Measurements from ENCODE around the gene CHRNA9.
"Not testable (repeated sequence)": the region's sequence is repeated elsewhere in the genome, so short reads cannot be mapped to it uniquely, and the experiment has no call there.

The CHRNA9 gene, protein sequence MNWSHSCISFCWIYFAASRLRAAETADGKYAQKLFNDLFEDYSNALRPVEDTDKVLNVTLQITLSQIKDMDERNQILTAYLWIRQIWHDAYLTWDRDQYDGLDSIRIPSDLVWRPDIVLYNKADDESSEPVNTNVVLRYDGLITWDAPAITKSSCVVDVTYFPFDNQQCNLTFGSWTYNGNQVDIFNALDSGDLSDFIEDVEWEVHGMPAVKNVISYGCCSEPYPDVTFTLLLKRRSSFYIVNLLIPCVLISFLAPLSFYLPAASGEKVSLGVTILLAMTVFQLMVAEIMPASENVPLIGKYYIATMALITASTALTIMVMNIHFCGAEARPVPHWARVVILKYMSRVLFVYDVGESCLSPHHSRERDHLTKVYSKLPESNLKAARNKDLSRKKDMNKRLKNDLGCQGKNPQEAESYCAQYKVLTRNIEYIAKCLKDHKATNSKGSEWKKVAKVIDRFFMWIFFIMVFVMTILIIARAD

DNA sequence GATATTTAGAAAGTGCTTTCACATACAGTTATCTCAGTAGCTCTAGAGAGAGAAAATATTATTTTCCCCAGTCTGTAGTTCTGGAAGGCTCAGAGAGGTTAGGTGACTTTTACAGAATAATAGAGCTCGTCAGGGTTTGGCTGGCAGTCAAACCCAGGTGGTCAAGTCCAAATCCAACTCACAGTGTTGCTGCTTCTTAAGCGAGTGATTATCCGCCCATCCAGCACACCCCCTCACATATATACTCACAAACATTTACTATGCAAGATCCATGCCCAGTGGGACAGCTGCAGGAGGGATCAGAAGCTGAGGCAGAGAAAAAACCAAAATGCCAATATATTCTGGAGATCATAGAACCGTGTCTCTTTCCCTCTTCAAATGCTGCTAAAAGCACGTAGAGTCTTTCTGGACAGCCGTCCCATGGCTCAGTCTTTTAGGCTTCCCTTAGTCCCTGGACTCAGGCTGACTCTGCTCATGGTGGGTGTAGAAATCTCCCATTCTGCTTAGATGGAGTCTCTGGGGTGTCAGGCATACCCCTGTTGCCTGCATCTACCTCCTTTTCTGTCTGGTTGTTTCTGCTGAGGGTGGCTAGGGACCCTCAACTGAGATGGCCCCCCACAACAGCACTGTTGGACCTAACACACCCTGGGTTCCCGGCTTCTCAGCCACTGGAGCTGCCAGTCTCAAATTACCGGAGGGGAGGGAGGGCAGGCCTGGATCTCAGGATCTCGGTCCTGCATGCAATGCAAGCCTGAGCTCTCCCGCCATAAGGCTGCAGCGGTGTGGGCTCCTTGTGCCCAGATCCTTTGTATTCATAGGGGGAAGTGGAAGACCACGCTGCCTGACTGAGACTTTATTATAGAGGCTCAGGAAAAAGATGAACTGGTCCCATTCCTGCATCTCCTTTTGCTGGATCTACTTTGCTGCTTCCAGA, at the start of gene CHRNA9:
Gene CHRNA9, plus strand, starts transcription at position 743 of the 934 bp plus-strand sequence. Its CDS starts 135 bp downstream, at position 878.
- no peak within 1 kb of the TSS for H3K9ac ChIP-seq (ENCODE audit: low read depth, low read length)
- no peaks in the 10 kb centered on the region for H3K27me3 ChIP-seq (ENCODE audit: control insufficient read depth, insufficient read depth, low read length)
- no peaks in the 10 kb centered on the region for H3K36me3 ChIP-seq (ENCODE audit: control insufficient read depth, insufficient read depth, low read length)
- no peaks in the 10 kb centered on the region for H3K9me3 ChIP-seq (ENCODE audit: control insufficient read depth, insufficient read depth, low read length)
- no peak within 1 kb of the TSS for H3K4me3 ChIP-seq (ENCODE audit: low read depth, low read length)
- peaks cover 7% of the 10 kb centered on the region for H3K4me1 ChIP-seq (ENCODE audit: control insufficient read depth, insufficient read depth, low read length)

DNA sequence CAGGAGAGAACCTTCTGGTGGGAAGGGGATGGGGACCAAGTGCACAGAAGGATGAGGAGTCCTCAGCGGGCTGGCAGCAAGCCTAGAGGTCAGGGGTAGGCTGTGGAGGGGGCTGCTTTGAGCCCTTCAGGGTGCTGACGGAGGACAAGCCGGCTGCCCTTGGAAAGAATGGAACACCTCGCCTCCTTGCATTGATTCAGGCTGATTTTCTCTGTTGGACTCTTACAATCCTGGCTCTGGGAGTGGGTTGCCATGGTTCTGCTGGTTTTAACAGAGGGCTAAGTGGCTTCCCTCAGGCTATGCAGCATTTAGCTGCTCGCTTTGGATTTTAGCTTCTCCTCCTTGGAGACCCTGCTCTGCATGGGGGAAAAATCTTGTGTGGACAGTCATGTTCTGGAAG, 49.4 kb upstream of the CHRNA9 start:
- Histone ChIP-seq H3K9ac (ENCODE audit: low read depth, low read length) (no peak overlapping the region), H3K4me3 (ENCODE audit: low read depth, low read length) (no peak overlapping the region), H3K27me3 (ENCODE audit: control insufficient read depth, insufficient read depth, low read length) (no peaks in the 10 kb centered on the region), H3K4me1 (ENCODE audit: control insufficient read depth, insufficient read depth, low read length) (no peaks in the 10 kb centered on the region), H3K36me3 (ENCODE audit: control insufficient read depth, insufficient read depth, low read length) (no peaks in the 10 kb centered on the region), H3K9me3 (ENCODE audit: control insufficient read depth, insufficient read depth, low read length) (no peaks in the 10 kb centered on the region)

DNA sequence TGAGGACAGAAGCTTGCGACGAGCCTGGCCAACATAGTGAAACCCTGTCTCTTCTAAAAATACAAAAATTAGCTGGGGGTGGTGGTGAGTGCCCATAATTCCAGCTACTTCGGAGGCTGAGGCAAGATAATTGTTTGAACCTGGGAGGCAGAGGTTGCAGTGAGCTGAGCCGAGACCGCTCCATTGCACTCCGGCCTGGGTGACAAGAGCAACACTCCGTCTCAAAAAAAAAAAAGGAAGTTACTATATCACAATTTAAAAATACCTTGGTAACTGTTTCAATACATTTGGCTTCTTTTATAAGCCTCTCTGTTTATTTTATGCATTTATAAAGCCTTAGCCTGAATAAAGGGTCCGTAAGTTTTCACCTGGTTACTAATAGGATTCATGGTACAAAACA, 46.6 kb upstream of the CHRNA9 start:
- Histone ChIP-seq H3K4me3 (ENCODE audit: low read depth, low read length) (no peak overlapping the region), H3K27me3 (ENCODE audit: control insufficient read depth, insufficient read depth, low read length) (no peaks in the 10 kb centered on the region), H3K36me3 (ENCODE audit: control insufficient read depth, insufficient read depth, low read length) (no peaks in the 10 kb centered on the region), H3K4me1 (ENCODE audit: control insufficient read depth, insufficient read depth, low read length) (no peaks in the 10 kb centered on the region), H3K9me3 (ENCODE audit: control insufficient read depth, insufficient read depth, low read length) (no peaks in the 10 kb centered on the region), H3K9ac (ENCODE audit: low read depth, low read length) (no peak overlapping the region)

DNA sequence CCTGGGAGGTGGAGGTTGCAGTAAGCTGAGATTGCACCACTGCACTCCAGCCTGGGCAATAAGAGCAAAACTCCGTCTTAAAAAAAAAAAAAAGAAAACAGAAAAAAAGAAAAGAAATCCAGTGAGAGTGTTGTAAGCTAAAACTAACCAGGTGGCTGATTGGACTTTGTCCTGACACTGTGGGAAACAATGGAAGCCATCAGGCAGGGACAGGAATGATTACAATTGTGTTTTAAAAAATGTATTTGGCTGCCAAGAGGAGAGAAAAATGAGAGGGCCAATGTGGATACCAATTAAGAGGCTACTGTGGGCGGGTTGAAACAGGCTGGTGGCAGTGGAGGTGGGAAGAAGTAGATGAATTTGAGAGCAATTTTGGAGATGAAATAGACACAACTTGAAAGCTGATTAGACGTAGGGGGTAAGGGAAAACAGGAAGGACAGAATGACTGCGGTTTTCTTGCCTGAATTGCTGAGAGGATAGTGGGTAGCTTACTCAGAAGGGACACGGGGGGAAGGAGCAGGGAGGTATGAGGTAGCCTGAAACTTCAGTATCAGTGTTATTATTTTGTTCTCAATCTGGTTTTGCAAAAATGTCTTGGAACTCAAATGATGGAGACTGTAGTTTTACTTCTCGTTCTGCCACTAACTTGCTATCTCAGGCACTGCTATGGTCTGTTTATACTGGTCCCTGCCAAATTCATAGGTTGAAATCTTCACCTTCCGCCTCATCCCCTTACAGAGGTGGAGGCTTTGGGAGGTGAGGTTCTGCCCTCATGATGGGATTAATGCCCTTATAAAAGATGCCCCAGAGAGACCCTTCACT, 45.6 kb upstream of the CHRNA9 start:
- no peaks in the 10 kb centered on the region for H3K27me3 ChIP-seq (ENCODE audit: control insufficient read depth, insufficient read depth, low read length)
- no peaks in the 10 kb centered on the region for H3K9me3 ChIP-seq (ENCODE audit: control insufficient read depth, insufficient read depth, low read length)
- no peak overlapping the region for H3K4me3 ChIP-seq (ENCODE audit: low read depth, low read length)
- H3K4me1 ChIP-seq (ENCODE audit: control insufficient read depth, insufficient read depth, low read length), result no peaks in the 10 kb centered on the region
- no peaks in the 10 kb centered on the region for H3K36me3 ChIP-seq (ENCODE audit: control insufficient read depth, insufficient read depth, low read length)
- no peak overlapping the region for H3K9ac ChIP-seq (ENCODE audit: low read depth, low read length)

DNA sequence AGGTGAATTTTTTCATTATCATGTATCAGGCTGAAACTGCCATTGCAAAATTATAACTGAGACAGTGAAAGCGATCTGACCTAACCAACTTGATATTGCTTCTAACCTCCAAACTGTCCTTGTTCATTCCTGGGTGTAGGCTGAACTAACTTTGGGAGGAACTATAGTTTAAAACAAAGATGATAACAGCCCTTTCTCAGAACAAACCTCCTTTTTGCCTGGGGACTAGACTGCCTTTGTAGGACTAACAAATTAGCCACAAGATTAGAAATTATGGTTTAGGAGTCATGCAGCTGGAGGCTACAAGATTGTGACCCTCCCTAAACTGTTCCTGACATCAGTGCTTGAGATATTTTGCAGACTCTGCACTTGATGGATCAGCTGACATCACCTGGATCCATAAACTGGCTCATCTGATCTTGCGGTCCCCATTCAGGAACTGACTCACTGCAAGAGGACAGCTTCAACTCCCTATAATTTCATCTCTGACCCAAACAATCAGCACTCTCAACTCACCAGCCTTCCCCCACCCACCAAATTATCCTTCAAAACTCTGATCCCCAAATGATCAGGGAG, 44.4 kb upstream of the CHRNA9 start:
- not testable (repeated sequence) for H3K4me1 ChIP-seq (ENCODE audit: control insufficient read depth, insufficient read depth, low read length); H3K4me3 ChIP-seq (ENCODE audit: low read depth, low read length); H3K9ac ChIP-seq (ENCODE audit: low read depth, low read length); H3K27me3 ChIP-seq (ENCODE audit: control insufficient read depth, insufficient read depth, low read length); H3K36me3 ChIP-seq (ENCODE audit: control insufficient read depth, insufficient read depth, low read length); H3K9me3 ChIP-seq (ENCODE audit: control insufficient read depth, insufficient read depth, low read length)

DNA sequence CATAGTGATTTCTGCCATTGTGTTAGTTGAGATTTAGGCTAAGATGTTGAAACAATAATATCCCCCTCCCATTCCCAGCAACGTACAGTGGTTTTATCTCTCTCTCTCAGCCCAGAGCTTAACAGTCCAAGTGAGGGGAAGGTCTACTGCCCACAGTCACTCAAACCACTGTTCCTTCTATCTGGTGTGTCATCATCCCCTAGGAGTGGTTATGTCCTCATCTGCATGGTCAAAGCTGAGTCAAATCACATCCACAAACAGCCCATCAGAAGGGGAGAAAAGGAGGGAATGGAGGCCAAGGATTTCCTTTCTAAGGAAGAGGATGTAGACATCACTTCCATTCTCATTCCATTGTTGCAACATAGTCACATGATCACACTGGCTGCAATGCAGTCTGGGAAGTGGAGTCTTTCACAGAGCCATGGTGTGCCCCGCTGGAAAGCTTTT, 42.8 kb upstream of the CHRNA9 start:
- no peak overlapping the region for H3K9ac ChIP-seq (ENCODE audit: low read depth, low read length)
- H3K9me3 ChIP-seq (ENCODE audit: control insufficient read depth, insufficient read depth, low read length), result peaks cover 5% of the 10 kb centered on the region
- no peaks in the 10 kb centered on the region for H3K4me1 ChIP-seq (ENCODE audit: control insufficient read depth, insufficient read depth, low read length)
- no peak overlapping the region for H3K4me3 ChIP-seq (ENCODE audit: low read depth, low read length)
- no peaks in the 10 kb centered on the region for H3K36me3 ChIP-seq (ENCODE audit: control insufficient read depth, insufficient read depth, low read length)
- H3K27me3 ChIP-seq (ENCODE audit: control insufficient read depth, insufficient read depth, low read length), result no peaks in the 10 kb centered on the region

DNA sequence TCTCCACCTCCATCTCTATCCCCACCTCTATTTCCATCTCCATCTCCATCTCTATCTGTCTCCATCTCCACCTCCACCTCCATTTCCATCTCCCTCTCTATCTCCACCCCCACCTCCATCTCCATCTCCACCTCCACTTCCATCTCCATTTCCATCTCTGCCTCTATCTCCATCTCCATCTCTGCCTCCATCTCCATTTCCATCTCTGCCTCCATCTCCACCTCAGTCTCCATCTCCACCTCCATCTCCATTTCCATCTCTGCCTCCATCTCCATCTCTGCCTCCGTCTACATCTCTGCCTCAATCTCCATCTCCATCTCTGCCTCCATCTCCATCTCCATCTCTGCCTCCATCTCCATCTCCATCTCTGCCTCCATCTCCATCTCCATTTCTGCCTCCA, 40.8 kb upstream of the CHRNA9 start:
- no peaks in the 10 kb centered on the region for H3K27me3 ChIP-seq (ENCODE audit: control insufficient read depth, insufficient read depth, low read length)
- H3K9me3 ChIP-seq (ENCODE audit: control insufficient read depth, insufficient read depth, low read length), result peaks cover 5% of the 10 kb centered on the region
- no peaks in the 10 kb centered on the region for H3K36me3 ChIP-seq (ENCODE audit: control insufficient read depth, insufficient read depth, low read length)
- H3K9ac ChIP-seq (ENCODE audit: low read depth, low read length), result no peak overlapping the region
- no peaks in the 10 kb centered on the region for H3K4me1 ChIP-seq (ENCODE audit: control insufficient read depth, insufficient read depth, low read length)
- no peak overlapping the region for H3K4me3 ChIP-seq (ENCODE audit: low read depth, low read length)

DNA sequence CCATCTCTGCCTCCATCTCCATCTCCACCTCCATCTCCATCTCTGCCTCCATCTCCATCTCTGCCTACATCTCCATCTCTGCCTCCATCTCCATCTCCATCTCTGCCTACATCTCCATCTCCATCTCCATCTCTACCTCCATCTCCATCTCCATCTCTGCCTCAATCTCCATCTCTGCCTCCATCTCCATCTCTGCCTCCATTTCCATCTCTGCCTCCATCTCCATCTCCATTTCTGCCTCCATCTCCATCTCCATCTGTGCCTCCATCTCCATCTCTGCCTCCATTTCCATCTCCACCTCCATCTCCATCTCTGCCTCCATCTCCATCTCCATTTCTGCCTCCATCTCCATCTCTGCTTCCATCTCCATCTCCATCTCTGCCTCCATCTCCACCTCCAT, 40.1 kb upstream of the CHRNA9 start:
- not testable (repeated sequence) for H3K27me3 ChIP-seq (ENCODE audit: control insufficient read depth, insufficient read depth, low read length); H3K36me3 ChIP-seq (ENCODE audit: control insufficient read depth, insufficient read depth, low read length); H3K4me3 ChIP-seq (ENCODE audit: low read depth, low read length); H3K9ac ChIP-seq (ENCODE audit: low read depth, low read length); H3K9me3 ChIP-seq (ENCODE audit: control insufficient read depth, insufficient read depth, low read length); H3K4me1 ChIP-seq (ENCODE audit: control insufficient read depth, insufficient read depth, low read length)

DNA sequence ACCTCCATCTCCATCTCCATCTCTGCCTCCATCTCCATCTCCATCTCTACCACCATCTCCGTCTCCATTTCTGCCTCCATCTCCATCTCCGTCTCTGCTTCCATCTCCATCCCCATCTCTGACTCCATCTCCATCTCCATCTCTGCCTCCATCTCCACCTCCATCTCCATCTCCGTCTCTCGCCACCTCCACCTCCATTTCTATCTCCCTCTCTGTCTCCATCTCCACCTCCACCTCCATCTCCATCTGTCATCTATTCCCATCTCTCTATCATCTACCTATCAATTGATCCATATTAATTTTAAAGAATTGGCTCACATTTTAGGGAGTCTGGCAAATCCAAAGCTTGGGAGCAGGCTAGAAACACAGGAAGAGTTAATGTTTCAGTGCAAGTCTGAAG, 39.6 kb upstream of the CHRNA9 start:
- H3K4me1 ChIP-seq (ENCODE audit: control insufficient read depth, insufficient read depth, low read length), result no peaks in the 10 kb centered on the region
- no peaks in the 10 kb centered on the region for H3K27me3 ChIP-seq (ENCODE audit: control insufficient read depth, insufficient read depth, low read length)
- H3K9ac ChIP-seq (ENCODE audit: low read depth, low read length), result no peak overlapping the region
- no peak overlapping the region for H3K4me3 ChIP-seq (ENCODE audit: low read depth, low read length)
- no peaks in the 10 kb centered on the region for H3K36me3 ChIP-seq (ENCODE audit: control insufficient read depth, insufficient read depth, low read length)
- H3K9me3 ChIP-seq (ENCODE audit: control insufficient read depth, insufficient read depth, low read length), result peaks cover 5% of the 10 kb centered on the region

DNA sequence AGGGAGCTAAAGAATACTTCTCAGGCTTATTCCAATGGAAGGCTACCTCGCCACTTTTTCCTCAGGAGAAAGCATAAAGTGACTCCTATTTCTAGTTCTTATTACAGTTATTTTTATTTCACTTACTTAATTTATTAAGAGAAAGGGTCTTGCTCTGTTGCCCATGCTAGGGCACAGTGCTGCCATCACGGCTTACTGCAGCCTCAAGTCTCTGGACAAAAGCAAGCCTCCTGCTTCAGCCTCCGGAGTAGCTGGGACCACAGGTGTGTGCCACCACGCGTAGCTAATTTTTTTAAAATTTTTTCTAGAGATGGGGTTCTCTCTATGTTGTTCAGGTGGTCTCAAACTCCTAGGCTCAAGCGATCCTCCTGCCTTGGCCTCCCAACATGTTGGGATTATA, 36.0 kb upstream of the CHRNA9 start:
- H3K27me3 ChIP-seq (ENCODE audit: control insufficient read depth, insufficient read depth, low read length), result no peaks in the 10 kb centered on the region
- H3K4me3 ChIP-seq (ENCODE audit: low read depth, low read length), result no peak overlapping the region
- H3K4me1 ChIP-seq (ENCODE audit: control insufficient read depth, insufficient read depth, low read length), result peaks cover 3% of the 10 kb centered on the region
- H3K9ac ChIP-seq (ENCODE audit: low read depth, low read length), result no peak overlapping the region
- no peaks in the 10 kb centered on the region for H3K36me3 ChIP-seq (ENCODE audit: control insufficient read depth, insufficient read depth, low read length)
- H3K9me3 ChIP-seq (ENCODE audit: control insufficient read depth, insufficient read depth, low read length), result peaks cover 5% of the 10 kb centered on the region

DNA sequence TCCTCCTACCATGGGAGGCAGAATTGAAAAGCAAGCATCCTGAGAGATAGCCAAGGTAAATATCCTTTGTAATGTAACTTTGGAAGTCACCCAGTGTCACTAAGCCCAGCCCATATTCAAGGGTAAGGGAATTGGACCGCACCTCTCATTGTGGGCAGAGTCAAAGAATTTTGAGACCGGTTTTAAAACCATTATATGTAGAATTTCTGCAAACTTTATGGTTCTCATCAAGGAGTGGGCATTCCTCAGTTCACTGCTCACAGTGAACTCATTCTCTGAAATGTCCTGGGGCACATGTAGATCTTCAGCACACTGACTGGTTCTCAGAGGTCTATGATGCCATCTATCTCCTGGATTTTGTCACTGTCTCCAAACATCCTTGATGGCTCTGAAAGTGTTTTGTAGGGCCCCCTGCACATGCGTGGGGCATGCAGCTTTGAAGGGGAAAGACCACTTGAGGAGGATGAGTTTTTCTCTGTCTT, 35.3 kb upstream of the CHRNA9 start:
- Histone ChIP-seq H3K9ac (ENCODE audit: low read depth, low read length) (no peak overlapping the region), H3K9me3 (ENCODE audit: control insufficient read depth, insufficient read depth, low read length) (peaks cover 7% of the 10 kb centered on the region), H3K4me3 (ENCODE audit: low read depth, low read length) (no peak overlapping the region), H3K36me3 (ENCODE audit: control insufficient read depth, insufficient read depth, low read length) (no peaks in the 10 kb centered on the region), H3K4me1 (ENCODE audit: control insufficient read depth, insufficient read depth, low read length) (peaks cover 3% of the 10 kb centered on the region), H3K27me3 (ENCODE audit: control insufficient read depth, insufficient read depth, low read length) (no peaks in the 10 kb centered on the region)
